ENCODE results near the gene DMD.

DMD gene

GRCh38 chrX:31213941-31214340 is 1997.4 kb downstream of the DMD start:
- H3K9ac ChIP-seq (ENCODE audit: low read length): no peak overlapping the region

GRCh38 chrX:31212856-31213748 is 1998.2 kb downstream of the DMD start:
- H3K27ac ChIP-seq (ENCODE audit: low read length): no peak overlapping the region
- no peaks in the 10 kb centered on the region for H3F3A ChIP-seq (ENCODE audit: insufficient read depth, low read length)
- H3K9ac ChIP-seq (ENCODE audit: low read length): no peak overlapping the region
- H3K4me1 ChIP-seq (ENCODE audit: low read length): no peaks in the 10 kb centered on the region
- no peak for TF ChIP-seq CTCF (IDR thresholded peaks at IDR 0.05; ENCODE audit: low read length)
- TF ChIP-seq EZH2phosphoT487 (IDR thresholded peaks at IDR 0.05; ENCODE audit: low read length): no peak
- TF ChIP-seq EZH2 (optimal IDR thresholded peaks at IDR 0.05; ENCODE audit: low read depth, low read length): no peak
- no peak overlapping the region for H2AFZ ChIP-seq (ENCODE audit: low read length)
- H3K79me2 ChIP-seq (ENCODE audit: low read length): no peaks in the 10 kb centered on the region
- H3K9me3 ChIP-seq (replicated peaks; ENCODE audit: insufficient read depth, low read length): no peaks in the 10 kb centered on the region
- H3K4me3 ChIP-seq (ENCODE audit: low read length): no peak overlapping the region
- no peaks in the 10 kb centered on the region for H3K9me2 ChIP-seq (replicated peaks; ENCODE audit: insufficient read depth, low read length)
- no peak for DNase-seq
- H3K4me2 ChIP-seq (ENCODE audit: low read depth, low read length): no peak overlapping the region
- no peaks in the 10 kb centered on the region for H3K36me3 ChIP-seq (replicated peaks; ENCODE audit: insufficient read depth, low read length)
- no peaks in the 10 kb centered on the region for H3K27me3 ChIP-seq (replicated peaks; ENCODE audit: insufficient read depth, low read length)
- no peaks in the 10 kb centered on the region for H4K20me1 ChIP-seq (ENCODE audit: insufficient read depth, low read length)

More at GRCh38 chrX:31213941-31214340, 1997.4 kb downstream of the DMD start:
- H2AFZ ChIP-seq (ENCODE audit: low read length): no peak overlapping the region
- no peaks in the 10 kb centered on the region for H3K4me1 ChIP-seq (ENCODE audit: low read length)
- no peak overlapping the region for H3K4me3 ChIP-seq (ENCODE audit: low read length)
- TF ChIP-seq EZH2 (optimal IDR thresholded peaks at IDR 0.05; ENCODE audit: low read depth, low read length): no peak
- TF ChIP-seq CTCF (IDR thresholded peaks at IDR 0.05; ENCODE audit: low read length): peak; percentile 47
- no peaks in the 10 kb centered on the region for H4K20me1 ChIP-seq (ENCODE audit: insufficient read depth, low read length)
- H3K36me3 ChIP-seq (replicated peaks; ENCODE audit: insufficient read depth, low read length): no peaks in the 10 kb centered on the region
- H3K9me3 ChIP-seq (replicated peaks; ENCODE audit: insufficient read depth, low read length): no peaks in the 10 kb centered on the region
- no peaks in the 10 kb centered on the region for H3K9me2 ChIP-seq (replicated peaks; ENCODE audit: insufficient read depth, low read length)
- H3F3A ChIP-seq (ENCODE audit: insufficient read depth, low read length): no peaks in the 10 kb centered on the region
- H3K27ac ChIP-seq (ENCODE audit: low read length): no peak overlapping the region
- H3K79me2 ChIP-seq (ENCODE audit: low read length): no peaks in the 10 kb centered on the region
- H3K27me3 ChIP-seq (replicated peaks; ENCODE audit: insufficient read depth, low read length): no peaks in the 10 kb centered on the region
- peak; percentile 10 for DNase-seq
- H3K4me2 ChIP-seq (ENCODE audit: low read depth, low read length): no peak overlapping the region

- Histone ChIP-seq H3K4me1 (ENCODE audit: low read length) (no peaks in the 10 kb centered on the region), H3K4me2 (ENCODE audit: low read depth, low read length) (no peak overlapping the region), H3K36me3 (replicated peaks; ENCODE audit: insufficient read depth, low read length) (no peaks in the 10 kb centered on the region), H2AFZ (ENCODE audit: low read length) (no peak overlapping the region), H3K9ac (ENCODE audit: low read length) (no peak overlapping the region), H3K9me2 (replicated peaks; ENCODE audit: insufficient read depth, low read length) (no peaks in the 10 kb centered on the region), H3K27ac (ENCODE audit: low read length) (no peak overlapping the region), H3K27me3 (replicated peaks; ENCODE audit: insufficient read depth, low read length) (no peaks in the 10 kb centered on the region), H4K20me1 (ENCODE audit: insufficient read depth, low read length) (no peaks in the 10 kb centered on the region), H3K79me2 (ENCODE audit: low read length) (no peaks in the 10 kb centered on the region), H3F3A (ENCODE audit: insufficient read depth, low read length) (no peaks in the 10 kb centered on the region), H3K9me3 (replicated peaks; ENCODE audit: insufficient read depth, low read length) (no peaks in the 10 kb centered on the region), H3K4me3 (ENCODE audit: low read length) (no peak overlapping the region)
- no peak for DNase-seq
- TF ChIP-seq CTCF (IDR thresholded peaks at IDR 0.05; ENCODE audit: low read length) (no peak), EZH2 (optimal IDR thresholded peaks at IDR 0.05; ENCODE audit: low read depth, low read length) (no peak), EZH2phosphoT487 (IDR thresholded peaks at IDR 0.05; ENCODE audit: low read length) (no peak)
Measured at GRCh38 chrX:31209005-31209628, 2002.2 kb downstream of the DMD start.

Data from MM.1S (cell line).